AG04449 (cell line): Measurements from ENCODE around the gene ETS2.
"Not testable (repeated sequence)": the region's sequence is repeated elsewhere in the genome, so short reads cannot be mapped to it uniquely, and the experiment has no call there.

Source experiments
- CTCF ChIA-PET: fragments of 350-600 bp; formaldehyde crosslinking; extraction: SDS; loops from one replicate; lab custom pipeline; 2021; ENCODE audit warnings: antibody characterized with exemption; lab: Yijun Ruan, JAX
- POLR2A ChIA-PET: fragments of 400-600, 350-600 bp; formaldehyde crosslinking; extraction: SDS; loops from one replicate; lab custom pipeline; 2020; ENCODE audit warnings: antibody characterized with exemption, inconsistent platforms; lab: Yijun Ruan, JAX
- DNase-seq: peaks from one replicate; pipeline ENCODE4 v3.0.0-alpha.2; 2010; ENCODE audit warnings: low read depth, low spot score
- H3K4me3 ChIP-seq: 2 replicates; pipeline ENCODE4 v1.5.1; 2011; ENCODE audit warnings: low read depth, mild to moderate bottlenecking, control low read depth, low read length
- CTCF ChIP-seq: IDR thresholded peaks from one replicate; pipeline ENCODE4 v1.5.1; 2011; ENCODE audit warnings: mild to moderate bottlenecking, moderate library complexity, low read length, control low read depth, inconsistent platforms; ENCODE audit not compliant: insufficient read depth; ENCODE audit errors: missing control alignments

The ETS2 gene

GRCh38 chr21:38842079-38842478 is 36.4 kb downstream of the ETS2 start:
- no peak for DNase-seq
- ChIA-PET POLR2A (interaction anchor here (0.6 kb wide), 1 partner anchor 34 kb away, joined by 3 read pairs; no protein-coding TSS in a partner anchor), CTCF (no interaction called here)
- TF ChIP-seq CTCF: no peak
- H3K4me3 ChIP-seq: no peak overlapping the region

- ChIA-PET CTCF (interaction anchor here (0.6 kb wide), 1 partner anchor 16 kb away, joined by 3 read pairs; no protein-coding TSS in a partner anchor), POLR2A (interaction anchor here (1.3 kb wide), 1 partner anchor 10 kb away, joined by 4 read pairs; no protein-coding TSS in a partner anchor)
- no peak for DNase-seq
- no peak overlapping the region for H3K4me3 ChIP-seq
- no peak for TF ChIP-seq CTCF
Measured at GRCh38 chr21:38843379-38843778, 37.6 kb downstream of the ETS2 start.

- no peak for TF ChIP-seq CTCF
- peak; percentile 83 for DNase-seq
- ChIA-PET CTCF (interaction anchor here (0.6 kb wide), 1 partner anchor 16 kb away, joined by 3 read pairs; no protein-coding TSS in a partner anchor), POLR2A (interaction anchor here (1.3 kb wide), 1 partner anchor 9 kb away, joined by 4 read pairs; no protein-coding TSS in a partner anchor)
- H3K4me3 ChIP-seq: no peak overlapping the region
Measured at GRCh38 chr21:38843806-38844503, 38.2 kb downstream of the ETS2 start.

GRCh38 chr21:38845374-38845773 is 39.6 kb downstream of the ETS2 start:
- H3K4me3 ChIP-seq, CTCF ChIA-PET, DNase-seq, POLR2A ChIA-PET: not testable (repeated sequence)

GRCh38 chr21:38847556-38847955 is 41.8 kb downstream of the ETS2 start:
- ChIA-PET CTCF (interaction anchor here (1.0 to 1.7 kb wide), 2 partner anchors 9 to 40 kb away, joined by 3 read pairs; no protein-coding TSS in a partner anchor), POLR2A (no interaction called here)
- no peak overlapping the region for H3K4me3 ChIP-seq
- no peak for TF ChIP-seq CTCF
- DNase-seq: no peak

- POLR2A ChIA-PET: no interaction called here
Measured at GRCh38 chr21:38848187-38848609, 42.5 kb downstream of the ETS2 start.

More at GRCh38 chr21:38848187-38848609, 42.5 kb downstream of the ETS2 start:
- no peak overlapping the region for H3K4me3 ChIP-seq
- TF ChIP-seq CTCF: no peak
- CTCF ChIA-PET: interaction anchor here (1.0 to 1.7 kb wide), 2 partner anchors 8 to 41 kb away, joined by 3 read pairs; no protein-coding TSS in a partner anchor
- DNase-seq: no peak
